Activated naive CD8-positive, alpha-beta T cell treated with anti-CD3 and anti-CD28 coated beads, Interleukin-2, amount 10 ng/mL, durations not matched to agents 7 days and 5 days (primary cell): ENCODE results near the gene CDK2AP2. TPM values are rescaled to one million over a fixed set of nuclear protein-coding genes. Genes with fewer than 3 reads are reported as not detected.
"Not testable (repeated sequence)": the region's sequence is repeated elsewhere in the genome, so short reads cannot be mapped to it uniquely, and the experiment has no call there.

Experiments used
- ATAC-seq: fragments of 150-1000 bp; cut with Tn5 transposase; one replicate; pipeline ENCODE4 v1.10.0; 2021; ENCODE audit warnings: low read depth, moderate library complexity
- POLR2A ChIA-PET: fragments of 350-600 bp; sonication (Branson Sonifier 250); formaldehyde crosslinking; loops from one replicate; lab custom pipeline; 2021; ENCODE audit warnings: antibody characterized with exemption; lab: Charles Lee
- DNase-seq: peaks from one replicate; pipeline ENCODE4 v3.0.0; 2021
- H3K27ac Mint-ChIP-seq: one replicate; pipeline ENCODE4 v1.8.0; 2022; ENCODE audit warnings: mild to moderate bottlenecking, mixed read lengths
- H3K27me3 Mint-ChIP-seq: one replicate; pipeline ENCODE4 v1.8.0; 2022; ENCODE audit warnings: mild to moderate bottlenecking, moderate library complexity, mixed read lengths
- H3K36me3 Mint-ChIP-seq: one replicate; pipeline ENCODE4 v1.8.0; 2021; ENCODE audit warnings: mild to moderate bottlenecking, mixed read lengths
- H3K4me1 Mint-ChIP-seq: one replicate; pipeline ENCODE4 v1.8.0; 2021; ENCODE audit warnings: mixed read lengths
- H3K4me3 Mint-ChIP-seq: one replicate; pipeline ENCODE4 v1.8.0; 2022; ENCODE audit warnings: mild to moderate bottlenecking, moderate library complexity, mixed read lengths
- H3K9me3 Mint-ChIP-seq: one replicate; pipeline ENCODE4 v1.8.0; 2021; ENCODE audit warnings: mixed read lengths
- total RNA-seq, 2 experiments: library from RNA; stranded (reverse); gene quantifications; one replicate each; pipeline ENCODE4 v1.2.3, GENCODE V29; 2021

The CDK2AP2 gene, protein sequence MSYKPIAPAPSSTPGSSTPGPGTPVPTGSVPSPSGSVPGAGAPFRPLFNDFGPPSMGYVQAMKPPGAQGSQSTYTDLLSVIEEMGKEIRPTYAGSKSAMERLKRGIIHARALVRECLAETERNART
- 100 to 1,000 TPM in 1 of 2 experiments, 10 to 100 TPM in 1; 94.6 to 101 TPM for total RNA-seq

DNA sequence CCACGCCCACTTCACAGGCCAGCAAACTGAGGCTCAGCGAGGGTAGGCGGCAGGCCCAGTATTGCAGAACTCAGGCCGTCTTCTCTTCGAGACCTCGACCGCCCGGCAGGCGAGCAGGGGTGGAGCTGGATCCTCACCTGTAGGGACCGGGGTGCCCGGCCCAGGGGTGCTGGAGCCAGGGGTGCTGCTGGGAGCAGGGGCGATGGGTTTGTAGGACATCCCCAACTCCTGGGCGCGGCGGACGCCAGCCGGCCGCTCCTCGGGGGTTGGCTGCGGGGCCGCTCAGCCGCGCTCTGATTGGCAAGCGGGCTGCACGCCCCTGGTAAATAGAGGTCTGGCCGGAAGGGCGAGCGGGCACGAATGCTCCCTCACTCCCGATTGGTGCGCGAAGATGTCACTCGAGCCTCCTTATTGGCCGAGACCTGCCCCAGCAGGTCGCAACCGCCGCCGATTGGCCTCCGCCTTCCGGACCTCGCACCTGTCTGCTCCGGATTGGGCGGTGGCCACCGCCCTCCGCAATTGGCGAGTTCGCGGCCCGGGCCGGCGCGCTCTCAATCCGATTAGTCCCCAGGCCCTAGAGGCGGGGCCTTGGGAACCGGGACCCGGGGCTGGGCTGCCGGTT lies at the start of gene CDK2AP2:
Gene CDK2AP2 (minus strand): TSS at position 299 of the 622 bp plus-strand sequence. CDS start 80 bp downstream, at position 219.
- POLR2A ChIA-PET = interaction anchor here (0.9 to 1.6 kb wide), 8 partner anchors 25 to 117 kb away, joined by 3 to 9 read pairs (median 4); partner anchors contain the start of genes AIP, PPP1CA, PTPRCAP and RPS6KB2
- ATAC-seq (peak; percentile 82), DNase-seq (peak; percentile 94)
- peak within 1 kb of the TSS; percentile 93 for H3K4me3 Mint-ChIP-seq
- H3K4me1 Mint-ChIP-seq = peaks cover 28% of the 10 kb centered on the region
- H3K36me3 Mint-ChIP-seq = peaks cover 7% of the 10 kb centered on the region
- no peaks in the 10 kb centered on the region for H3K9me3 Mint-ChIP-seq
- H3K27me3 Mint-ChIP-seq = peaks cover 14% of the 10 kb centered on the region
- peak within 1 kb of the TSS; percentile 94 for H3K27ac Mint-ChIP-seq

DNA sequence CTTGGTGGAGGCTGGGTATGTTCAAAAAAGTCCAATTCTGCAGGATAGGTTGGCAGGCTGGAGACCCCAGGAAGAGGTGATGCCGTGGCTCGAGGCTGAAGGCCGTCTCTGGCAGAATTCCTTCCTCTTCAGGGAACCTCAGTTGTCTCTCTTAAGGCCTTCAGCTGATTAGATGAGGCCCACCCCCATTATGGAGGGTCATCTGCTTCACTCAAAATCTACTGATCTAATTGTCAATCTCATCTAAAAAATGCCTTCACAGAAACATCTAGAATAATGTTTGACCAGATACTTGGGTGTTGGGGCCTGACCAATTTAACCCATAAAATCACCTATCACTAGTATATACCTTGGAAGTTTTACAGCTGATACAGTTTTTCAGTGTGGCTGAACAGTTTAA lies 48.3 kb upstream of the CDK2AP2 start:
- Mint-ChIP-seq H3K4me1 (no peaks in the 10 kb centered on the region), H3K4me3 (no peak overlapping the region), H3K36me3 (no peaks in the 10 kb centered on the region), H3K27me3 (peaks cover 18% of the 10 kb centered on the region), H3K27ac (no peak overlapping the region), H3K9me3 (peaks cover 5% of the 10 kb centered on the region)
- POLR2A ChIA-PET = no interaction called here
- ATAC-seq = no peak
- no peak for DNase-seq

DNA sequence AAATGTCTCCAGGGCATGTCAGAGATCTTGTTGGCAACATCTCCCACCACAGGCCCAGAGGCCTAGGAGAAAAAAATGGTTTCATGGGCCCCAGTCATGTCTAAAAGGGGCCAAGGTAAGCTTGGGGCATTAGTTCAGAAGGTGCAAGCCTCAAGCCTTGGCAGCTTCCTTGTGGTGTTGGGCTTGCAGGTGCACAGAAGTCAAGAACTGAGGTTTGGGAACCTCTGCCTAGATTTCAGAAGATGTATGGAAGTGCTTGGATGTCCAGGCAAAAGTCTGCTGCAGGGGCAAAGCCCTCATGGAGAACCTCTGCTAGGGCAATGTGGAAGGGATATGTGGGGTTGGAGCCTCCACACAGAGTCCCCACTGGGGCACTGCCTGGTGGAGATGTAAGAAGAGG lies 43.7 kb upstream of the CDK2AP2 start:
- DNase-seq, H3K4me1 Mint-ChIP-seq, H3K36me3 Mint-ChIP-seq, H3K4me3 Mint-ChIP-seq, H3K27ac Mint-ChIP-seq, ATAC-seq, POLR2A ChIA-PET, H3K9me3 Mint-ChIP-seq: not testable (repeated sequence)
- H3K27me3 Mint-ChIP-seq = peaks cover 20% of the 10 kb centered on the region

DNA sequence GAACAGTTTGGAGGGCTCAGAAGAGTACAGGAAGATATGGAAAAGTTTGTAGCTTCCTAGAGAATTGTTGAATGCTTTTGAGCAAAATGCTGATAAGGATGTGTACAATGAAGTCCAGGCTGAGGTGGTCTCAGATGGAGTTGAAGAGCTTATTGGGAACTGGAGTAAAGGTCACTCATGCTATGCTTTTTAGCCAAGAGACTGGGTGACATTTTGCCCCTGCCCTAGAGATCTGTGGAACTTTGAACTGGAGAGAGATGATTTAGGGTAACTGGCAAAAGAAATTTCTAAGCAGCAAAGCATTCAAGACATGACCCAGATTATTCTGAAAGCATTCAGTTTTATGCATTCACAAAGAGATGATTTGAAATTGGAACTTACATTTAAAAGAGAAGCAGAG lies 43.2 kb upstream of the CDK2AP2 start:
- no peak overlapping the region for H3K4me3 Mint-ChIP-seq
- H3K27ac Mint-ChIP-seq = no peak overlapping the region
- H3K36me3 Mint-ChIP-seq = no peaks in the 10 kb centered on the region
- DNase-seq (no peak), ATAC-seq (no peak)
- POLR2A ChIA-PET = no interaction called here
- H3K4me1 Mint-ChIP-seq = no peaks in the 10 kb centered on the region
- H3K27me3 Mint-ChIP-seq = peaks cover 24% of the 10 kb centered on the region
- peaks cover 9% of the 10 kb centered on the region for H3K9me3 Mint-ChIP-seq

DNA sequence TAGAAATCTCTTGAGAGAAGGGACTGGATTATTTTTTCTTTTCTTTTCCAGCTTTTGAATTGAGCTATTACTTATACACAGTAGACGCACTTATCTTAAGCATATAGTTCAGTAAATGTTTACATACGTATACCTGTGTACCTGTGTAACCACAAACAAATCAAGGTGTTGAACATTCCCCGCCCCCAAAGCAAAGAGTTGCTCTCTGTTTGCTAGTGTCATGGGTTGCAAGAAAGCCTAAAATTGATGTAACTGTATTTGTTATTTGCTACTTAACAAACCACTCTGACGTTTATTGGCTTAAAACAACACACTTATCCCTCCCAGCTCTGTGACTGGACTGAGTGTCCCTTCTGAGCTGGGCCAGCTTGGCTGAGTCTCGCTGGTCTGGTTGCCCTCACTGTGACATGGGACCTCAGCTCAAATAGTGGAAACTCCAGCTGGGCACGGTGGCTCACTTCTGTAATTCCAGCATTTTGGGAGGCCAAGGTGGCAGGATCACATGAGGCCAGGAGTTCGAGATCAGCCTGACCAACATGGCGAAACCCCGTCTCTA lies 40.7 kb upstream of the CDK2AP2 start:
- ATAC-seq (no peak), DNase-seq (no peak)
- Mint-ChIP-seq H3K9me3 (peaks cover 9% of the 10 kb centered on the region), H3K4me1 (no peaks in the 10 kb centered on the region), H3K27me3 (peaks cover 30% of the 10 kb centered on the region), H3K4me3 (no peak overlapping the region), H3K27ac (no peak overlapping the region), H3K36me3 (no peaks in the 10 kb centered on the region)
- POLR2A ChIA-PET = no interaction called here

DNA sequence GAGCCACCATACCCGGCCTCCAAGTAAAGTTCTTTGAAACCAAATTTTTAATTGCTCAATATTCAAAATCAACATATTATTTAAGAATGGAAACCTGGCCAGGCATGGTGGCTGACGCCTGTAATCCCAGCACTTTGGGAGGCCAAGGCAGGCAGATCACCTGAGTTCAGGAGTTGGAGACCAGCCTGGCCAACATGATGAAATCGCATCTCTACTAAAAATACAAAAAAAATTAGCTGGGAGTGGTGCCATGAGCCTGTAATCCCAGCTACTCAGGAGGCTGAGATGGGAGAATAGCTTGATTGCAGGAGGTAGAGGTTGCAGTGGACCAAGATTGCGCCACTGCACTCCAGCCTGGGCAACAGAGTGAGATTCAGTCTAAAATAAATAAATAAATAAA lies 40.1 kb upstream of the CDK2AP2 start:
- ATAC-seq, POLR2A ChIA-PET, H3K4me1 Mint-ChIP-seq, H3K4me3 Mint-ChIP-seq, DNase-seq, H3K27ac Mint-ChIP-seq, H3K9me3 Mint-ChIP-seq, H3K36me3 Mint-ChIP-seq: not testable (repeated sequence)
- H3K27me3 Mint-ChIP-seq = peaks cover 30% of the 10 kb centered on the region

DNA sequence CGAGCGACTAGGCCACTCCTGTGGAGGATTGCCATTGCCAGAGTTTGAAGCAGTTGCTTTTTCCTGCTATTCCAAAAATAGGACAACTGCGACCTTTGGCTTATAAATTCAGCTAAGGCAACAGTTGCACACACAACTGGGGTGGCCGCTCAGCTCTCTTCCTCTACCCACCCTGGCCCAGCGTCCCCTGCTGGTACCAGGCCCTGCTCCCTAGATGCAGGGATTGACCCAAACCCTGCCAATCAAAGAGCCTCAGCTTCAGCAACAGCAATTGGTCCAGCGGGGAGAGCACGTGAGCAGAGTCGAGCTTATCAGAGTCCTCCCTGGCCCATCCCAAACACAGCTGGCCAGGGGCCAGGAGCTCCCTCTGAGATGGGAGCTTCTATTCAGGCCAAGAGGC lies 37.3 kb upstream of the CDK2AP2 start:
- POLR2A ChIA-PET = no interaction called here
- Mint-ChIP-seq H3K9me3 (peaks cover 2% of the 10 kb centered on the region), H3K4me1 (no peaks in the 10 kb centered on the region), H3K36me3 (no peaks in the 10 kb centered on the region), H3K27me3 (peaks cover 18% of the 10 kb centered on the region), H3K27ac (no peak overlapping the region), H3K4me3 (no peak overlapping the region)
- no peak for DNase-seq
- no peak for ATAC-seq

DNA sequence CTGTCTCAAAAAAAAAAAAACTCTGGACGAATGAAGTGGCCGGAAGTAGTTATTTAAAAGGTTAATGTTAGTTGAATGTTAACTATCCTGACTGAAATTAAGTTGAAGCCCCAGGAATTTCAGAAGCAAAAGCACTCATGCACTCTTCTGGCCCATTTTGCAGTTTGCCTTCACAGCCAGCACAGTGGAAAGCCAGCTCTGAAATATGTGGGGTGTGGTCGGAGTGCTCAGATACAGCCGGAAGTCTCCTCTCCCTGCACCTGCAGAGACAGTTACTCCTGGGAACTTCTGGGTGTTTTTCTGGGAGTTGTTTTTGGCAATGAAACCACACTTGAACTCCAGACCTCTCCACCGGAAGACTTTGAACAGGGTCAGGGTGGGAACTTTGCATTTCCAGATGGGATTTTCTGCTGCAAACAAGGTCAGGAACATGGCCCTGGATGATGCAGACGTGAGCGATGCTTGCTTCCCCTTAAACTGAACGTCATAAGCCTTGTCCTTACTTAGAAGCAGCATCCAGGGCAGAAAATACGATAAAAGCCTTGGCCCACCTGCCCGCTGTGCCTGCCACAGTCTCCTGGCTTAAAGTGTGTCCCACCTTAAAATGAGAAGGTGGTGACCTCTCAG lies 36.8 kb upstream of the CDK2AP2 start:
- peaks cover 16% of the 10 kb centered on the region for H3K27me3 Mint-ChIP-seq
- ATAC-seq = no peak
- POLR2A ChIA-PET = no interaction called here
- no peaks in the 10 kb centered on the region for H3K9me3 Mint-ChIP-seq
- H3K27ac Mint-ChIP-seq = no peak overlapping the region
- no peak overlapping the region for H3K4me3 Mint-ChIP-seq
- no peak for DNase-seq
- H3K4me1 Mint-ChIP-seq = no peaks in the 10 kb centered on the region
- no peaks in the 10 kb centered on the region for H3K36me3 Mint-ChIP-seq

DNA sequence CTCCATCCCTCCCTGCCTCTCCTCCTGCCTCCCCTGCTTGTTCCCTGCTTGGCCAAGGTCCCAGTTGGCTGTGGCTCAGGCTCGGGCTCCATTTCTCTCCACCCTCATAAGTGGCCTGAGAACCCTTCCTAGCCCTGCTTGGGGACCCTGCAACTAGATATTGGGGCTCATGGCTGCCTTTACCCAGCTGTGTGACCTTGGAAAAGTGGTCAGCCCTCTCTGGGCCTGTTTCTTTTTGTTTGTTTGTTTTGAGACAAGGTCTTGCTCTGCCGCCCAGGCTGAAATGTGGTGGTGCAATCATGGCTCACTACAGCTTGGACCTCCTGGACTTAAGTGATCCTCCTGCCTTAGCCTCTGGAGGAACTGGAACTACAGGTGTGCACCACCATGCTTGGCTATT lies 35.6 kb upstream of the CDK2AP2 start:
- Mint-ChIP-seq H3K4me1 (no peaks in the 10 kb centered on the region), H3K4me3 (no peak overlapping the region), H3K27me3 (peaks cover 16% of the 10 kb centered on the region), H3K27ac (no peak overlapping the region), H3K36me3 (no peaks in the 10 kb centered on the region), H3K9me3 (no peaks in the 10 kb centered on the region)
- POLR2A ChIA-PET = no interaction called here
- DNase-seq = no peak
- no peak for ATAC-seq

DNA sequence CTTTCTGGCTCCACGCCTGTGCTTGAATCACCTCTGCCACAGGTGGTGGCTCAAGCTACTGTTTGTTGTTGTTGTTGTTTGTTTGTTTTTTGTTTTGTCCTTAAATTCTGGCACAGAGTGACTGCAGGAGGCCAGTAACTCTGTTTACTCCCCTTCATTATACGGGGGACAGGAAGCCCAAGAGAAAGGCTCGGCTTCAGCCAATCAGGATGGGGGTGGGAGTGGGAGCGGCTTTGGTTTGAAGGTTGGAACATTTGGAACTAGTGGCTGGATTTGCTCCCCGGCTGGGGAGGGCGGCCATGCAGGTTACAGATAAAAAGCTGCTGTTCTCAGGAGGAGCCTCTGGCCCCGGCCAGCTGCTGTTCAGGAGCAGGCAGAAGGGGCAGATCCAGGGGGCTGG lies 35.0 kb upstream of the CDK2AP2 start:
- no peaks in the 10 kb centered on the region for H3K36me3 Mint-ChIP-seq
- no peak overlapping the region for H3K4me3 Mint-ChIP-seq
- ATAC-seq = no peak
- no peak overlapping the region for H3K27ac Mint-ChIP-seq
- no peak for DNase-seq
- no peaks in the 10 kb centered on the region for H3K9me3 Mint-ChIP-seq
- H3K27me3 Mint-ChIP-seq = peaks cover 14% of the 10 kb centered on the region
- H3K4me1 Mint-ChIP-seq = no peaks in the 10 kb centered on the region
- POLR2A ChIA-PET = no interaction called here

DNA sequence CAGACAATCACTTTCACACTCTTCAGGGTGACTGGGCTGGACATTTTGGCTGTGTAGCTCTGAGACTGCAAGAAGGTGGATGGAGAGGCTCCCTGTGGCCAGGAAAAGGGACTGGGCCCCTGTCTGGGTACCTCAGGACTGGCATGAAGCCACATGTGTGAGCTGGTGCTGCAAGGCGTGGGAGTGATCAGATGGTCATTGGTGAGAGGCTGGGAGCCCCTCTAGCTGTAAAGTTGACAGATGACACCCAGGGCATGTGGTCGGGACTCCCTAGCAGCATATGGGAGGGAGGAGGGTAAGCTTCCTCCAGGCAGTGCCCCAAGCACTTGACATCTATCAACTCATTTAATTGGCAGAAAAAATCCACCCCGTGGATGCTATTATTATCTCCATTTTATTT lies 34.2 kb upstream of the CDK2AP2 start:
- ATAC-seq (no peak), DNase-seq (no peak)
- POLR2A ChIA-PET = no interaction called here
- Mint-ChIP-seq H3K36me3 (no peaks in the 10 kb centered on the region), H3K9me3 (no peaks in the 10 kb centered on the region), H3K27ac (no peak overlapping the region), H3K4me1 (no peaks in the 10 kb centered on the region), H3K4me3 (no peak overlapping the region), H3K27me3 (peaks cover 14% of the 10 kb centered on the region)

DNA sequence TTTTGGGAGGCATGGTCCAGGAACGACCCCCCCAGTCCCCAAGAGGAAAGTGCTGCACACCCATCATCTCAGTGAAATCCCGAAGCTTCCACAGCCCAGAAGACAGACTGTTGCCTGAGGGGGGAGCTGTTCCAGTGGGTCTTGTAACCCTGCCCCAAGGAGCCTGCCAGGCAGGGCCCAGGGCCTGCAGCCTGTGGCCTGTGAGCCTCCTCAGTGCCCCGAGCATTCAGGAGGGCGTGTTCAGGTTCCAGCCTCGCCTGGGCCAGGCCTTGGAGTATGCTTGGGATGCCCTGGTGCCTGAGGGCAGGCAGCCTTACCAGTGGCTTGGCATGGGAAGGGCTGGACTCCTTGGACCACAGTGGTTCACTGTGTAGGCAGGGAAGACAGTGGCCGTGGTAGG lies 33.2 kb upstream of the CDK2AP2 start:
- DNase-seq = no peak
- POLR2A ChIA-PET = no interaction called here

DNA sequence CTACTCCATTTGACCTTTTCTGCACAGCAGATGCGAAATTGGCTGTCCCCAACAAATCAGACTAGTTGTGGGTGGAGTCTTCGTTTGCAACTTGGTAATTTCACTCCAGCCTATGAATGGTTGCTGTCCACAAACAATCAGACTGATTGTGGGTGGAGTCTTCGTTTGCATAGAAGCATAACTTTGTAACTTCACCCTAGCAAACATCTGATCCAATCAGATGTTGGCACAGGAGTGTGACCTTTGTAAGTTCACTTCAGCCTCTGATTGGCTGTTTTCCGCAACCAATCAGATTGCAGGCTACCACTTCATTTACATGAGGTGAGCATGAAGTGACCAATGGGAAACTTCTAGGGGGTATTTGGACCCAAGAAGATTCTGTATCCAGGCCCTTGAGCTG lies 31.6 kb upstream of the CDK2AP2 start:
- Mint-ChIP-seq H3K4me1 (no peaks in the 10 kb centered on the region), H3K9me3 (no peaks in the 10 kb centered on the region), H3K36me3 (no peaks in the 10 kb centered on the region), H3K27me3 (peaks cover 2% of the 10 kb centered on the region), H3K4me3 (no peak overlapping the region), H3K27ac (no peak overlapping the region)
- no peak for ATAC-seq
- POLR2A ChIA-PET = no interaction called here
- DNase-seq = no peak

More for the DNA sequence above, 33.2 kb upstream of the CDK2AP2 start:
- Mint-ChIP-seq H3K27ac (no peak overlapping the region), H3K4me3 (no peak overlapping the region), H3K27me3 (peaks cover 8% of the 10 kb centered on the region), H3K4me1 (no peaks in the 10 kb centered on the region), H3K9me3 (no peaks in the 10 kb centered on the region), H3K36me3 (no peaks in the 10 kb centered on the region)
- no peak for ATAC-seq
